Adipose tissue (tissue), 3 donors: ENCODE data around the gene PSTK. TPM values are rescaled to one million over a fixed set of nuclear protein-coding genes. Genes with fewer than 3 reads are reported as not detected.

Experiments used
- H3K27ac ChIP-seq: one replicate; pipeline ENCODE4 v1.5.1; 2013; ENCODE audit warnings: low read depth, low read length
- WGBS, 3 donors: extraction: QIAGEN DNeasy Blood & Tissue Kit; methylation state at CpG; one replicate each; pipeline ENCODE4 v1.1.7; 2013; 5-methylcytosine and 5-hydroxymethylcytosine counted together
- polyA plus RNA-seq, 3 donors: library from polyadenylated mRNA; stranded (reverse); fragments of 200-250 nt; gene quantifications; one replicate each; pipeline ENCODE4 v1.2.3, GENCODE V29; 2013
- donor health status: healthy with polysubstance abuse.
- donor health status: Bipolar disorder and iron deficiency.
- donor health status: healthy.

The PSTK gene, protein sequence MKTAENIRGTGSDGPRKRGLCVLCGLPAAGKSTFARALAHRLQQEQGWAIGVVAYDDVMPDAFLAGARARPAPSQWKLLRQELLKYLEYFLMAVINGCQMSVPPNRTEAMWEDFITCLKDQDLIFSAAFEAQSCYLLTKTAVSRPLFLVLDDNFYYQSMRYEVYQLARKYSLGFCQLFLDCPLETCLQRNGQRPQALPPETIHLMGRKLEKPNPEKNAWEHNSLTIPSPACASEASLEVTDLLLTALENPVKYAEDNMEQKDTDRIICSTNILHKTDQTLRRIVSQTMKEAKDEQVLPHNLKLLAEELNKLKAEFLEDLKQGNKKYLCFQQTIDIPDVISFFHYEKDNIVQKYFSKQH
- 1 to 10 TPM; 1.7 to 5.1 (median 1.8) TPM for polyA plus RNA-seq

DNA sequence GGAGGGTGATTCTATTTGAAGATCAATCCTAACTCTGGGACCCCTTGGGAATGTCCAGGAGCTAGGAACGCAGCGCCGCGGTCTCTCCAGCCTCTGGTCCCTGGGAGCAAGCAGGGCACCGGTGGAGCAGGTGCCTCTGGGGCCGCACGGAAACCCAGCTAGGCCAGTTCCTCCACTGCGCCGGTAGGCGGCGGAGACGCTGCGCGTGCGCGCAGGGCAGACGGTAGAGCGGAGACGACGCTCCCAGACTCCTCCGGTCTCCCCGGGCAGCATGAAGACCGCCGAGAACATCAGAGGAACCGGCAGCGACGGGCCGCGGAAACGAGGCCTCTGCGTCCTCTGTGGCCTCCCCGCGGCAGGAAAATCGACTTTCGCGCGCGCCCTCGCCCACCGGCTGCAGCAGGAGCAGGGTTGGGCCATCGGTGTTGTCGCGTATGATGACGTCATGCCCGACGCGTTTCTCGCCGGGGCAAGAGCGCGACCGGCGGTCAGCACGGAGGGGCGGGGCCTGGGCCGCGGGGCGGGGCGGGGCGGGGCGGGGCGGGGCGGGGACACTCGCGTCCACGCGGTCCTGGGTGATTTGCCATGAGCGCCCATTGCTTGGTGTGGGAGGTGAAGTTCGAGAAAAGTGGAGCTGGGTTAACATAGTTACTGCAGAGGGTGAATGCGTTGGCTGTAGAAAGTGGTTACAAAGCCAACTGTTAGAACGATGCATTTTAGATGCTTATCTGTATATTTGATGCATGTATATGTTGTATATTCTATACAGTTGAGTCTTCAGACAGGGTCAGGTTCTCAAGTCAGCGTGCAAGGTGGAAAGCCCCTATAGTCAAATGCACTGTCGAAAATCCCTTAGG lies at the start of gene PSTK:
PSTK (plus strand) TSS at position 193 of the 857 bp plus-strand sequence; CDS start at position 272, 79 bp downstream.
- peak within 1 kb of the TSS; percentile 92 for H3K27ac ChIP-seq
- WGBS, 3 donors: 1% methylated on average over 53 to 73 of the region's 73 CpGs

GRCh38 chr10:122931088-122931906 lies 48.9 kb upstream of the PSTK start:
- WGBS, 3 donors: 59 to 81% (median 60%) methylated on average over 6 of the region's 6 CpGs

GRCh38 chr10:122939133-122939855 lies 40.9 kb upstream of the PSTK start:
- 97 to 100% (median 100%) methylated on average over 1 of the region's 1 CpG for WGBS, 3 donors
- H3K27ac ChIP-seq: no peak overlapping the region

More at GRCh38 chr10:122931088-122931906, 48.9 kb upstream of the PSTK start:
- H3K27ac ChIP-seq: no peak overlapping the region

- no peak overlapping the region for H3K27ac ChIP-seq
- WGBS, 3 donors: 81 to 87% (median 81%) methylated on average over 1 of the region's 1 CpG
Measured at GRCh38 chr10:122939856-122940543, 40.2 kb upstream of the PSTK start.

- H3K27ac ChIP-seq: no peak overlapping the region
- WGBS, 3 donors: 93 to 99% (median 97%) methylated on average over 3 of the region's 3 CpGs
Measured at GRCh38 chr10:122949296-122949695, 30.9 kb upstream of the PSTK start.

- 4 to 6% (median 5%) methylated on average over 70 to 77 of the region's 77 CpGs for WGBS, 3 donors
- H3K27ac ChIP-seq: no peak within 1 kb of the TSS
Measured at GRCh38 chr10:122953902-122954730, 26.1 kb upstream of the PSTK start, which contains the start of gene C10orf88. Gene C10orf88 (minus strand): TSS chr10:122954227. CDS start chr10:122954178, 49 bp downstream.

DNA sequence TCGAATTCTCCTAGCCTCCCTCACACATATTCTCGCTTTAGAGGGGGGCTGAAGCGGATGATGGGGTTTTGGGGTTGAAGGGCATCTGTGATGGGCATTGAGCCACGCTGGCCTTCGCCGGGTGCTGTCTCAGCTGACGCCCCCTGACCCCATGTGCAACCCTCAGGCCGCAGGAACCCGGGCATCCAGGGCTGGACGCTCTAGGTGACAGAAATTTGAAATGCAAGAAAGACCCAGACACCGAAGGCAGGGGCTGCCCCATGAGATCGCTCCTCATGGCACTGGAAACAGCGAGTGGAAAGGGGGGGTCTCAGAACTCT lies 25.5 kb upstream of the PSTK start:
- 65 to 73% (median 71%) methylated on average over 13 of the region's 13 CpGs for WGBS, 3 donors
- H3K27ac ChIP-seq: no peak overlapping the region

GRCh38 chr10:122955892-122956291 lies 24.3 kb upstream of the PSTK start:
- 92 to 97% (median 95%) methylated on average over 1 of the region's 1 CpG for WGBS, 3 donors
- no peak overlapping the region for H3K27ac ChIP-seq

DNA sequence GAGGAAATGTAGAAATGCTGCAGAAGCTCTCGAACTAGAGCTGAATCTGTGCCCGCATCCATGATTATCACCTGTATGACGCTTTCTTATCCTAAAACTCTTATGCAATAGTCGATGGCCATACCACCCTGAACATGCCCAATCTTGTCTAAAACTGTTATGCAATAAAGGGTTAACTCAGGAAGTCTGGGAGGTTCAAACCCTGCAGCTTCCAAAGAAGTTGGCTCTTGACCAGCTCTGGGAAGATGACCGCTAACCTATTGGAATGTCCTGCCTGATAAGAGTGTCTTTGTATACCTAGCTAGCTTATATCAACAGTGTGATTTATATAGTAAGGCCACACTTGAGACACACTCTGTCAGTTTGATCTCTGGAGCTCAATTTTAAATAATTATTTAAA lies 22.7 kb upstream of the PSTK start:
- WGBS, 3 donors: 67 to 82% (median 82%) methylated on average over 5 of the region's 5 CpGs
- H3K27ac ChIP-seq: no peak overlapping the region

DNA sequence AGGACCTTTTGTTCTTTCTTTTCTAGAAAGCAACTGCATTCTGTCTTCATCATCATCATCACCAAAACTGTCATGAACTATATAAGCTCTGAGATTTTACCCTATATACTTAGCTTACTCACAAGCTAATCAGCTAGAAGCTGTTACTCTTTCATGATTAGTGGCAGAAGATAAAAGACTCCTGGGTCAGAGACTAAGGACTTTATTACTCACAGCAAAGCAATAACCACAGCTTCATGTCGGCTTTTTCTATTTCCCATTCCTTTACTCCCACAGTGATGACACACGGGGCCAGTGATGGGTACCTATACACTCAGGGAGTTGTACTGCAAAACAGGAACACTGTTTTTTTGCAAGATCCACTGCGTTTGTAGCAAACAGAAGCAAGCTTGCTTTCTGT lies 17.8 kb upstream of the PSTK start:
- 61 to 78% (median 77%) methylated on average over 3 of the region's 3 CpGs for WGBS, 3 donors
- no peak overlapping the region for H3K27ac ChIP-seq

DNA sequence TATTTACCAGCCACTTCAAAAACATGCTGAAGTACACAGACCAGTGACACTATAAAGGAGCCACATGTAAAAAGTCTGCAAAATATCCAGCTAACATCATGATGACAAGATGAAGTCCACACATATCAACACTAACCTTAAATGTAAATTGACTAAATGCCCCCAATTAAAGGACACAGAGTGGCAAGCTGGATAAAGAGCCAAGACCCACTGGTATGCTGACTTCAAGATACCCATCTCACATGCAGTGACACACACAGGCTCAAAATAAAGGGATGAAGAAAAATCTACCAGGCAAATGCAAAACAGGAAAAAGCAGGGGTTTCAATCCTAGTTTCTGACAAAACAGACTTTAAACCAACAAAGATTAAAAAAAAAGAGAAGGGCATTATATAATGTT lies 13.3 kb upstream of the PSTK start:
- H3K27ac ChIP-seq: no peak overlapping the region

DNA sequence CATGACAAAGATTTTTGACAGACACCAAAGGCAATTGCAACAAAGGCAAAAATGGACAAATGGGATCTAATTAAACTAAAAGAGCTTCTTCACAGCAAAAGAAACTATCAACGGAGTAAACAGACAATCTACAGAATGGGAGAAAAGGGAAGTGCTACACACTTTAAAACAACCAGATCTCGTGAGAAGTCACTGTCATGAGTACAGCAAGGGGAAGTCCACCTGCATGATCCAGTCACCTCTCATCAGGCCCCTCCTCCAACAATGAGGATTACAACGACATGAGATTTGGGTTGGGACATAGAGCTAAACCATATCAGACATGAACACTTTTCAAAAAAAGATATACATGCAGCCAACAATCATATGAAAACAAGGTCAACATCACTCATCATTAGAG lies 11.5 kb upstream of the PSTK start:
- H3K27ac ChIP-seq: no peak overlapping the region
- WGBS, 3 donors: 69 to 80% (median 80%) methylated on average over 3 of the region's 3 CpGs

DNA sequence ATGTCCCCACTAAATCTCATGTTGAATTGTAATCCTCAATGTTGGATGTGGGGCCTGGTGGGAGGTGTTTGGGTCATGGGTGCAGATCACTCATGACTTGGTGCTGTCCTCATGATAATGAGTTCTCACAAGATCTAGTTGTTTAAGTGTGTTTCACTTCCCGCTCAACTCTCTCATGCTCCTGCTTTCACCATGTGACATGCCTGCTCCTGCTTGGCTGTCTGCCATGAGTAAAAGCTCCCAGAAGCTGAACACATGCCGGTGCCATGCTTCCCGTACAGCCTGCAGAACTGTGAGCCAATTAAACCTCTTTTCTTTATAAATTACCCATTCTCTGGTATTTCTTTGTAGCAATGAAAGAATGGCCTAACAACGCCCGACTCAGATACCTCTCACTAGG lies 6.2 kb upstream of the PSTK start:
- 55 to 74% (median 65%) methylated on average over 5 of the region's 5 CpGs for WGBS, 3 donors
- H3K27ac ChIP-seq: no peak overlapping the region

- 81 to 83% (median 82%) methylated on average over 3 of the region's 3 CpGs for WGBS, 3 donors
- no peak overlapping the region for H3K27ac ChIP-seq
Measured at GRCh38 chr10:122974543-122975064, 5.6 kb upstream of the PSTK start.

DNA sequence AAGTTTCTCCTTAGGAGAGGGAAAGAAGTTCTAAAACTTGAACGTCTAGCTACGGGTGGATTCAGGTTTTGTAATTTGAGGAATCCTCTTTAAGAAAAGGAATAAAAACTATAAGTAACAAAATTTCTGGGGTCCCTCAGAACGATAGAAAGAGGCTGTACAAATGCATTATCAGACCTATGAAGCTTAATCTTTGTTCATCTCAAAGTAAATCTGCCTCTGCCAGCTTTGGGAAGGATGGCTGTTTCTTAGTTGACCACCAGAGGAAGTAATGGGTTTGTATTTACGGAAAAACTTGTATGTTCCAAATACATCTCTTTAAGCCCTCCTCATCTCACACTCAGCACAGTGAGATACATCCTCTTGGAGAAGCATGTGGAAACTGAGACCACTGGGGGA lies 864 bp downstream of the PSTK start:
- H3K27ac ChIP-seq: no peak overlapping the region
- WGBS, 3 donors: 11 to 18% (median 15%) methylated on average over 4 of the region's 4 CpGs

- 94 to 97% (median 97%) methylated on average over 6 of the region's 6 CpGs for WGBS, 3 donors
Measured at GRCh38 chr10:122983898-122984297, 3.7 kb downstream of the PSTK start.

GRCh38 chr10:122984708-122985107 lies 4.5 kb downstream of the PSTK start:
- 98 to 100% (median 98%) methylated on average over 2 of the region's 2 CpGs for WGBS, 3 donors
- no peak overlapping the region for H3K27ac ChIP-seq

More at GRCh38 chr10:122983898-122984297, 3.7 kb downstream of the PSTK start:
- H3K27ac ChIP-seq: no peak overlapping the region
